Heart left ventricle (tissue), 16 donors: ENCODE results near the gene DUSP23. TPM values are rescaled to one million over a fixed set of nuclear protein-coding genes. Genes with fewer than 3 reads are reported as not detected.

Experiments
- ATAC-seq, 4 donors: fragments of 200-7000 bp; cut with Tn5 transposase; one replicate each; pipeline ENCODE4 v1.9.1; 2020 to 2022; ENCODE audit warnings: moderate library complexity in 4 of 4, mild to moderate bottlenecking in 3 of 4, moderate number of reproducible peaks in 1 of 4
- DNase-seq, 5 donors: peaks; one replicate each; pipeline ENCODE4 v3.0.0-alpha.2; 2020
- H3K27ac ChIP-seq, 12 donors: fragments of 200-600 bp; sonication (generic) in 4 of 12; one replicate each; pipeline versions ENCODE4 v1.5.0 to v1.8.0; 2016 to 2022; ENCODE audit warnings: mild to moderate bottlenecking in 2 of 12
- H3K27me3 ChIP-seq, 9 donors: fragments of 200-600 bp; sonication (generic) in 2 of 9; one replicate each; pipeline versions ENCODE4 v1.5.1 to v1.8.0; 2016 to 2022; ENCODE audit warnings: mild to moderate bottlenecking in 3 of 9
- H3K36me3 ChIP-seq, 9 donors: fragments of 200-600 bp; sonication (generic) in 2 of 9; one replicate each; pipeline versions ENCODE4 v1.5.0 to v1.8.0; 2018 to 2022; ENCODE audit warnings: mild to moderate bottlenecking in 2 of 9
- H3K4me1 ChIP-seq, 12 donors: fragments of 200-600 bp; sonication (generic) in 4 of 12; one replicate each; pipeline versions ENCODE4 v1.5.0 to v1.8.0; 2016 to 2022; ENCODE audit warnings: mild to moderate bottlenecking in 3 of 12
- H3K4me3 ChIP-seq, 12 donors: fragments of 200-600 bp; sonication (generic) in 4 of 12; one replicate each; pipeline versions ENCODE4 v1.5.0 to v1.8.0; 2017 to 2022; ENCODE audit warnings: mild to moderate bottlenecking in 9 of 12, moderate library complexity in 4 of 12
- H3K9me3 ChIP-seq, 12 donors: fragments of 200-600 bp; sonication (generic) in 4 of 12; one replicate each; pipeline versions ENCODE4 v1.5.0 to v1.8.0; 2016 to 2022; ENCODE audit warnings: mild to moderate bottlenecking in 1 of 12
- CTCF ChIP-seq, 12 donors: fragments of 200-600 bp; sonication (generic) in 4 of 12; IDR thresholded peaks; one replicate each; pipeline versions ENCODE4 v1.5.0 to v1.8.0; 2018 to 2022; ENCODE audit warnings: antibody characterized with exemption in 12 of 12, mild to moderate bottlenecking in 5 of 12
- POLR2A ChIP-seq, 2 donors: fragments of 450-650 bp; IDR thresholded peaks; one replicate each; pipeline ENCODE4 v1.6.1; 2017; ENCODE audit warnings: antibody characterized with exemption in 2 of 2, mild to moderate bottlenecking in 2 of 2, moderate library complexity in 2 of 2
- WGBS, 4 donors: extraction: QIAGEN DNeasy Blood & Tissue Kit in 2 of 4; methylation state at CpG; one replicate each; pipeline versions ENCODE4 v1.1.5 to v1.1.7; 2013 to 2018; 5-methylcytosine and 5-hydroxymethylcytosine counted together
- intact Hi-C, 10 donors: fragments of 100-400 bp; cut with DNase I; formaldehyde crosslinking; loops; one replicate each; pipeline versions ENCODE4 v1.11.1 to v1.14.2; 2022
- polyA plus RNA-seq, 2 donors: library from polyadenylated mRNA; stranded (reverse); fragments of 200-250 nt; gene quantifications; one replicate each; pipeline ENCODE4 v1.2.3, GENCODE V29; 2013
- total RNA-seq, 9 donors: library from RNA; depleted of rRNA in 2 of 9; stranded (reverse); fragments of >200 nt in 2 of 9; fragmentation: NEBNext Ultra II Directional in 3 of 9; extraction: Animal tissue kit (Norgen Biotek cat#: 25700) in 3 of 9; gene quantifications; one replicate each; pipeline versions ENCODE4 v1.1.0 to v1.2.4, GENCODE V29; 2016 to 2023
- donor health status: ischemic (EF 13 %, LVEDD 7.1; RV severe dilation, severe dysfunction).
- donor health status: healthy with polysubstance abuse.
- donor health status: DM: no; HTN: yes; CAD: no.
- donor health status: DM: no; HTN: no; CAD: no.
- donor health status: ischemic (EF 25% LVEDD 6.9; RV normal size, moderate dysfunction).
- donor health status: ischemic (EF 25% LVEDD 5.7; RV mildly dilated, moderate dysfunction).
- donor health status: healthy.
- donor health status: DM: yes; HTN: yes; CAD: no.
- donor health status: ischemic (EF 35%, LVEDD 5.7; RV mildly dilated, moderate dysfunction).
- donor health status: nonischemic (EF 11% LVEDD 7.7; RV severe dilation, severe dysfunction).
- donor health status: DM: yes; HTN: yes; CAD: no.
- donor health status: PGD.
- donor health status: ischemic (EF 29% LVEDD 5.4; RV normal size, mild dysfunction).
- donor health status: nonischemic (EF 23%, LVEDD 6.1; RV moderate dilation, normal function).

The DUSP23 gene
- total and polyA plus RNA-seq, 11 donors = 10.0 to 59.2 (median 22.6) TPM

GRCh38 chr1:159781992-159782391, 1.2 kb downstream of the DUSP23 start:
- H3K4me1 ChIP-seq = peaks cover 0 to 25% (median 11%) of the 10 kb centered on the region in 12 donors
- no peak for DNase-seq
- peak overlapping the region in 5 of 12 donors; percentile 76 to 91 (median 78) for H3K27ac ChIP-seq
- H3K9me3 ChIP-seq = no peaks in the 10 kb centered on the region
- no peaks in the 10 kb centered on the region for H3K36me3 ChIP-seq
- ATAC-seq = no peak
- peak overlapping the region in 7 of 12 donors; percentile 73 to 96 (median 78) for H3K4me3 ChIP-seq
- 95 to 97% (median 97%) methylated on average over 8 to 12 of the region's 12 CpGs for WGBS, 4 donors
- TF ChIP-seq POLR2A (IDR thresholded peaks at IDR 0.05) (no peak), CTCF (IDR thresholded peaks at IDR 0.05) (no peak)
- no peaks in the 10 kb centered on the region for H3K27me3 ChIP-seq
- intact Hi-C loops = loop anchor here in 7 of 10 donors (1.0 to 10.0 kb wide), 5 partner anchors 73 to 250 kb away; partner anchors contain the start of gene PIGM (in 2 of the 7)

GRCh38 chr1:159783724-159784123, 3.0 kb downstream of the DUSP23 start:
- Histone ChIP-seq H3K36me3 (no peaks in the 10 kb centered on the region), H3K4me3 (no peak overlapping the region), H3K4me1 (peaks cover 0 to 25% (median 11%) of the 10 kb centered on the region in 12 donors), H3K9me3 (no peaks in the 10 kb centered on the region), H3K27me3 (no peaks in the 10 kb centered on the region), H3K27ac (no peak overlapping the region)
- intact Hi-C loops = loop anchor here in 7 of 10 donors (5.0 to 10.0 kb wide), 3 partner anchors 109 to 249 kb away; partner anchors contain the start of gene PIGM (in 2 of the 7)
- DNase-seq (no peak), ATAC-seq (no peak)
- TF ChIP-seq POLR2A (IDR thresholded peaks at IDR 0.05) = no peak
- TF ChIP-seq CTCF (IDR thresholded peaks at IDR 0.05) = no peak
- WGBS, 4 donors = 45 to 56% (median 48%) methylated on average over 1 of the region's 1 CpG

- Histone ChIP-seq H3K9me3 (no peaks in the 10 kb centered on the region), H3K27ac (no peak overlapping the region), H3K4me1 (peaks cover 0 to 8% (median 3%) of the 10 kb centered on the region in 12 donors), H3K4me3 (no peak overlapping the region), H3K36me3 (no peaks in the 10 kb centered on the region), H3K27me3 (peaks cover 0 to 5% (median 0%) of the 10 kb centered on the region in 9 donors)
- TF ChIP-seq CTCF (IDR thresholded peaks at IDR 0.05) (no peak), POLR2A (IDR thresholded peaks at IDR 0.05) (no peak)
- intact Hi-C loops = loop anchor here in 1 of 10 donors (10.0 kb wide), 1 partner anchor 218 kb away; no protein-coding TSS in a partner anchor
- WGBS, 4 donors = 43 to 54% (median 47%) methylated on average over 3 of the region's 3 CpGs
- DNase-seq = no peak
- ATAC-seq = no peak
These were observed 5.7 kb downstream of the DUSP23 start for GRCh38 chr1:159786465-159786864.

- 63 to 72% (median 66%) methylated on average over 3 of the region's 3 CpGs for WGBS, 4 donors
- Histone ChIP-seq H3K27ac (no peak overlapping the region), H3K4me3 (no peak overlapping the region), H3K4me1 (peaks cover 0 to 3% (median 0%) of the 10 kb centered on the region in 12 donors), H3K9me3 (no peaks in the 10 kb centered on the region), H3K27me3 (peaks cover 0 to 7% (median 0%) of the 10 kb centered on the region in 9 donors), H3K36me3 (no peaks in the 10 kb centered on the region)
- TF ChIP-seq POLR2A (IDR thresholded peaks at IDR 0.05) = no peak
- TF ChIP-seq CTCF (IDR thresholded peaks at IDR 0.05) = no peak
- DNase-seq = no peak
- intact Hi-C loops = loop anchor here in 1 of 10 donors (10.0 kb wide), 1 partner anchor 218 kb away; no protein-coding TSS in a partner anchor
- no peak for ATAC-seq
These were observed 6.2 kb downstream of the DUSP23 start for GRCh38 chr1:159786966-159787365.
